ENCODE data around the gene CAPN2. TPM values are rescaled to one million over a fixed set of nuclear protein-coding genes. Genes with fewer than 3 reads are reported as not detected.

The CAPN2 gene
- total and polyA plus RNA-seq, 2 experiments from 2014 or later = 8.4 to 17.8 TPM

DNA sequence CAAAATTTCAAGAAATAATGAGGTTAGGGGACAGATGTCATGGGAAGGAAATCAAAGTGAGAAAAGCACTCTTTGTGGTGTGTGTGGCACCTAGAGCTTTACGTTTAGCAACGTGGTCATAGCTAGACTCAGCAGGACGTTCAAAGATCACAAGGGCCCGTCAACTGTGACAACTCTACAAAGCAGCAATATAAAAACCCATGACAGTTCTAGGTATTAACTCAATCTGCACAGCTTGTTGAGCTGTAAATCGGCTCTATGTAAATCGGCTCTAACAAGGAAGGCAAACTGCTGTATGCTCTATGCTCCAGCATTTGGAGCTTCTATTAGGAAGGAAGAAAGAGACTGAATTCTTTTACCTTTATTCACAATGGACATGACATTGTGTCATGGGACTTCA, 68.6 kb downstream of the CAPN2 start:
- H3K4me1 Mint-ChIP-seq = no peaks in the 10 kb centered on the region
- no peak overlapping the region for H3K4me3 Mint-ChIP-seq
- H3K9me3 Mint-ChIP-seq = no peaks in the 10 kb centered on the region
- H3K36me3 ChIP-seq (ENCODE audit: insufficient read depth) = peaks cover 20% of the 10 kb centered on the region
- H3K4me1 ChIP-seq (ENCODE audit: insufficient read depth) = no peaks in the 10 kb centered on the region
- no peak for TF ChIP-seq STAT1 (IDR thresholded peaks at IDR 0.05; ENCODE audit: unreplicated experiment)
- TF ChIP-seq ZNF331 (CRISPR knock-in tag; IDR thresholded peaks at IDR 0.05; ENCODE audit: low read depth) = no peak
- no peak overlapping the region for H3K27ac ChIP-seq (ENCODE audit: low read depth)
- H3F3A ChIP-seq (replicated peaks; ENCODE audit: low read depth) = no peaks in the 10 kb centered on the region
- H3K9me2 ChIP-seq (ENCODE audit: insufficient read depth) = no peaks in the 10 kb centered on the region
- no peak overlapping the region for H2AFZ ChIP-seq
- no peak for ATAC-seq
- H3K79me2 ChIP-seq (replicated peaks; ENCODE audit: insufficient read depth) = no peaks in the 10 kb centered on the region
- peaks cover 53% of the 10 kb centered on the region for H3K36me3 Mint-ChIP-seq (ENCODE audit: low read depth)
- peaks cover 7% of the 10 kb centered on the region for H4K20me1 ChIP-seq (replicated peaks; ENCODE audit: insufficient read depth)
- no peak overlapping the region for H3K4me3 ChIP-seq
- no peak overlapping the region for H3K4me2 ChIP-seq
- peaks cover 5% of the 10 kb centered on the region for H3K27me3 Mint-ChIP-seq (ENCODE audit: insufficient read depth, low read depth, poor library complexity)
- DNase-seq (ENCODE audit: low spot score) = no peak
- H3K27ac Mint-ChIP-seq = no peak overlapping the region
- no peaks in the 10 kb centered on the region for H3K27me3 ChIP-seq (ENCODE audit: insufficient read depth)

GRCh38 chr1:223783676-223784075, 71.3 kb downstream of the CAPN2 start:
- Histone ChIP-seq H2AFZ (no peak overlapping the region), H3K9me2 (ENCODE audit: insufficient read depth) (no peaks in the 10 kb centered on the region), H3K27ac (ENCODE audit: low read depth) (no peak overlapping the region), H3K27me3 (ENCODE audit: insufficient read depth) (no peaks in the 10 kb centered on the region), H3K4me2 (no peak overlapping the region), H3K4me3 (no peak overlapping the region), H3K79me2 (replicated peaks; ENCODE audit: insufficient read depth) (no peaks in the 10 kb centered on the region; the same call in 1 of the 2 replicates), H3K36me3 (ENCODE audit: insufficient read depth) (peaks cover 15% of the 10 kb centered on the region; the same call in 1 of the 2 replicates), H3K4me1 (ENCODE audit: insufficient read depth) (no peaks in the 10 kb centered on the region), H3F3A (replicated peaks; ENCODE audit: low read depth) (no peaks in the 10 kb centered on the region), H4K20me1 (replicated peaks; ENCODE audit: insufficient read depth) (peaks cover 2% of the 10 kb centered on the region)
- Mint-ChIP-seq H3K9me3 (no peaks in the 10 kb centered on the region), H3K4me1 (no peaks in the 10 kb centered on the region), H3K4me3 (no peak overlapping the region), H3K27ac (no peak overlapping the region), H3K27me3 (ENCODE audit: insufficient read depth, low read depth, poor library complexity) (no peaks in the 10 kb centered on the region), H3K36me3 (ENCODE audit: low read depth) (peaks cover 56% of the 10 kb centered on the region)
- TF ChIP-seq EZH2 (IDR thresholded peaks at IDR 0.05; ENCODE audit: low read depth, unreplicated experiment) = no peak
- TF ChIP-seq, protein P1, sequence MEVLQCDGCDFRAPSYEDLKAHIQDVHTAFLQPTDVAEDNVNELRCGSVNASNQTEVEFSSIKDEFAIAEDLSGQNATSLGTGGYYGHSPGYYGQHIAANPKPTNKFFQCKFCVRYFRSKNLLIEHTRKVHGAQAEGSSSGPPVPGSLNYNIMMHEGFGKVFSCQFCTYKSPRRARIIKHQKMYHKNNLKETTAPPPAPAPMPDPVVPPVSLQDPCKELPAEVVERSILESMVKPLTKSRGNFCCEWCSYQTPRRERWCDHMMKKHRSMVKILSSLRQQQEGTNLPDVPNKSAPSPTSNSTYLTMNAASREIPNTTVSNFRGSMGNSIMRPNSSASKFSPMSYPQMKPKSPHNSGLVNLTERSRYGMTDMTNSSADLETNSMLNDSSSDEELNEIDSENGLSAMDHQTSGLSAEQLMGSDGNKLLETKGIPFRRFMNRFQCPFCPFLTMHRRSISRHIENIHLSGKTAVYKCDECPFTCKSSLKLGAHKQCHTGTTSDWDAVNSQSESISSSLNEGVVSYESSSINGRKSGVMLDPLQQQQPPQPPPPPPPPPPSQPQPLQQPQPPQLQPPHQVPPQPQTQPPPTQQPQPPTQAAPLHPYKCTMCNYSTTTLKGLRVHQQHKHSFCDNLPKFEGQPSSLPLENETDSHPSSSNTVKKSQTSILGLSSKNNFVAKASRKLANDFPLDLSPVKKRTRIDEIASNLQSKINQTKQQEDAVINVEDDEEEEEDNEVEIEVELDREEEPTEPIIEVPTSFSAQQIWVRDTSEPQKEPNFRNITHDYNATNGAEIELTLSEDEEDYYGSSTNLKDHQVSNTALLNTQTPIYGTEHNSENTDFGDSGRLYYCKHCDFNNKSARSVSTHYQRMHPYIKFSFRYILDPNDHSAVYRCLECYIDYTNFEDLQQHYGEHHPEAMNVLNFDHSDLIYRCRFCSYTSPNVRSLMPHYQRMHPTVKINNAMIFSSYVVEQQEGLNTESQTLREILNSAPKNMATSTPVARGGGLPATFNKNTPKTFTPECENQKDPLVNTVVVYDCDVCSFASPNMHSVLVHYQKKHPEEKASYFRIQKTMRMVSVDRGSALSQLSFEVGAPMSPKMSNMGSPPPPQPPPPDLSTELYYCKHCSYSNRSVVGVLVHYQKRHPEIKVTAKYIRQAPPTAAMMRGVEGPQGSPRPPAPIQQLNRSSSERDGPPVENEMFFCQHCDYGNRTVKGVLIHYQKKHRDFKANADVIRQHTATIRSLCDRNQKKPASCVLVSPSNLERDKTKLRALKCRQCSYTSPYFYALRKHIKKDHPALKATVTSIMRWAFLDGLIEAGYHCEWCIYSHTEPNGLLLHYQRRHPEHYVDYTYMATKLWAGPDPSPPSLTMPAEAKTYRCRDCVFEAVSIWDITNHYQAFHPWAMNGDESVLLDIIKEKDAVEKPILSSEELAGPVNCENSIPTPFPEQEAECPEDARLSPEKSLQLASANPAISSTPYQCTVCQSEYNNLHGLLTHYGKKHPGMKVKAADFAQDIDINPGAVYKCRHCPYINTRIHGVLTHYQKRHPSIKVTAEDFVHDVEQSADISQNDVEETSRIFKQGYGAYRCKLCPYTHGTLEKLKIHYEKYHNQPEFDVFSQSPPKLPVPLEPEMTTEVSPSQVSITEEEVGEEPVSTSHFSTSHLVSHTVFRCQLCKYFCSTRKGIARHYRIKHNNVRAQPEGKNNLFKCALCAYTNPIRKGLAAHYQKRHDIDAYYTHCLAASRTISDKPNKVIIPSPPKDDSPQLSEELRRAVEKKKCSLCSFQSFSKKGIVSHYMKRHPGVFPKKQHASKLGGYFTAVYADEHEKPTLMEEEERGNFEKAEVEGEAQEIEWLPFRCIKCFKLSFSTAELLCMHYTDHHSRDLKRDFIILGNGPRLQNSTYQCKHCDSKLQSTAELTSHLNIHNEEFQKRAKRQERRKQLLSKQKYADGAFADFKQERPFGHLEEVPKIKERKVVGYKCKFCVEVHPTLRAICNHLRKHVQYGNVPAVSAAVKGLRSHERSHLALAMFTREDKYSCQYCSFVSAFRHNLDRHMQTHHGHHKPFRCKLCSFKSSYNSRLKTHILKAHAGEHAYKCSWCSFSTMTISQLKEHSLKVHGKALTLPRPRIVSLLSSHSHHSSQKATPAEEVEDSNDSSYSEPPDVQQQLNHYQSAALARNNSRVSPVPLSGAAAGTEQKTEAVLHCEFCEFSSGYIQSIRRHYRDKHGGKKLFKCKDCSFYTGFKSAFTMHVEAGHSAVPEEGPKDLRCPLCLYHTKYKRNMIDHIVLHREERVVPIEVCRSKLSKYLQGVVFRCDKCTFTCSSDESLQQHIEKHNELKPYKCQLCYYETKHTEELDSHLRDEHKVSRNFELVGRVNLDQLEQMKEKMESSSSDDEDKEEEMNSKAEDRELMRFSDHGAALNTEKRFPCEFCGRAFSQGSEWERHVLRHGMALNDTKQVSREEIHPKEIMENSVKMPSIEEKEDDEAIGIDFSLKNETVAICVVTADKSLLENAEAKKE (CRISPR knock-in tag; IDR thresholded peaks at IDR 0.05) = no peak
- TF ChIP-seq, protein P2, sequence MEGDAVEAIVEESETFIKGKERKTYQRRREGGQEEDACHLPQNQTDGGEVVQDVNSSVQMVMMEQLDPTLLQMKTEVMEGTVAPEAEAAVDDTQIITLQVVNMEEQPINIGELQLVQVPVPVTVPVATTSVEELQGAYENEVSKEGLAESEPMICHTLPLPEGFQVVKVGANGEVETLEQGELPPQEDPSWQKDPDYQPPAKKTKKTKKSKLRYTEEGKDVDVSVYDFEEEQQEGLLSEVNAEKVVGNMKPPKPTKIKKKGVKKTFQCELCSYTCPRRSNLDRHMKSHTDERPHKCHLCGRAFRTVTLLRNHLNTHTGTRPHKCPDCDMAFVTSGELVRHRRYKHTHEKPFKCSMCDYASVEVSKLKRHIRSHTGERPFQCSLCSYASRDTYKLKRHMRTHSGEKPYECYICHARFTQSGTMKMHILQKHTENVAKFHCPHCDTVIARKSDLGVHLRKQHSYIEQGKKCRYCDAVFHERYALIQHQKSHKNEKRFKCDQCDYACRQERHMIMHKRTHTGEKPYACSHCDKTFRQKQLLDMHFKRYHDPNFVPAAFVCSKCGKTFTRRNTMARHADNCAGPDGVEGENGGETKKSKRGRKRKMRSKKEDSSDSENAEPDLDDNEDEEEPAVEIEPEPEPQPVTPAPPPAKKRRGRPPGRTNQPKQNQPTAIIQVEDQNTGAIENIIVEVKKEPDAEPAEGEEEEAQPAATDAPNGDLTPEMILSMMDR (conservative IDR thresholded peaks at IDR 0.05; ENCODE audit: low read depth in 2 of 2) = no peak
- ATAC-seq (no peak), DNase-seq (ENCODE audit: low spot score) (no peak)
